ENCODE measurements around the gene FAM170B.

Gene FAM170B

DNA sequence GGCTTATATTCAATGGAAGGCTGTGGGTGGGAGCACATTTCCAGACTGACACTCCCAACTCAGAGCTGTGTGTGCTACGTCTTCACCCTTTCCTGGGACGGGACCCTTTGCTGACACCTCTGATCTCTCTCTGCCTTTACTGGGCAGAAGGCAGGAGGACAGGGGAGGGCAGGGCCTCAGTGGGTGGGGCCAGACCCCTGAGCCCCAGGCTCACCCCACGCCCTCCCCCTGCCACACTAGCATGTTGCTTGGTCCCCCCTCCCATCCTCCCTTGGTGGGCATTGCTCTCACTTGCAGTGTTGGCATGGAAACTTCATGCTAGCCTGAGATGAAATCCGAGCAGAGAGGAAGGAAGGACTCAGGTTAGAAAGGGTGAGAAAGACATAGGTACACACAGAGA is 36.0 kb upstream of the FAM170B start:
- no peak for DNase-seq (ENCODE audit: low read depth)

- no peak for DNase-seq (ENCODE audit: low read depth)
Observed at GRCh38 chr10:49168831-49169500, 35.1 kb upstream of the FAM170B start.

DNA sequence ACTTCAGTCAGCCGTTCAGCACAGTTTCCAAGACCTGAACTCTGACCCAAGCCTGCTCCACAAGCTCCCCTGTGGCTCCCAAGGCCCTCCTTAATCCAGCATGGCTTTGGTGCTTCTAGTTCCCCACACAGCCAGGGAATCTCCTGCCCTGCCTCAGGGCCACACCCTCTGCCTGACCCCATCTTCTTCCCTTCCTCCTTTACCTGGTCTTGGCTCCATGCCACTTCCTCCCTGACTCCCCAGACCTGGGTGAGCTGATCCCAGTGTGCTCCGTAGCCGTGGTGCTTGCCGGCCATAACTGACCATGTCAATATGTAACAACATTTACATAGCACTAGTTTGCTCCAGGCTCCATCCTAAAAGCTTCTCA is 34.3 kb upstream of the FAM170B start:
- DNase-seq (ENCODE audit: low read depth) = no peak

DNA sequence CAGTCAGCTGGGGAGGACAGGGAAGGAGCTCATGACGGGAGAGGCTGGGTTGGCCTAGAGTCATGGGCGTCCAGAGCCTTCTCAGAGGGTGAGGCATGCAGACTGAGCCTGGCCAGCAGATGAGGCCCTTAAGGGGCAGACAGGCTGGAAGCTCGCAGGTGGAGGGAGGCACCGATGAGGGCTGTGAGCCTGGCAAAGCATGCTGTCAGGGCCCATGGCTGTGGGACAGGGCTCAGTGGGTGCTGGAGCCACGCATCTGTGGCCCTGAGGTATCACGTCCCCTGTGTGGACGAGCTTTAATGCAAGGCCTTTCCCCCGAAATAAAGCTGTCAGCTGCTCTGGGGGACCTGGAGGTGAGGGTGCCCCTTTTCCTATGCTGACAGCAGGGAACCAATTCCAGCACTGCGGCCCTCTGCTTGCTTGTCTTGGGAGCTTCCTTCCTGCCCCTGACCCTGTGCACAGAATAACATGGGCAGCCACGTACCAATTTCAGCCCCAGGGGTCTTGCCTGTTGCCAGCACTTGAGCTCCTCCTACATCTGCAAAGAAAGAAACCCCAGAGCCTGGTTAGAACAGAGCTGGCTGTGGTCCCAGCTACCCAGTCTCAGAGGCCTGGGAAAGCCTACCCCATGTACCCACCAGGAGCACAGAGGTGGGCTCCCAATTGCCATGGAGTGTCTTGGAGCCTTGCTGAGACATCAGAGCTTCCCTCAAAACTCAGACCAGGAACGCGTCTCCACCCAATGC is 33.8 kb upstream of the FAM170B start:
- DNase-seq (ENCODE audit: low read depth) = no peak

GRCh38 chr10:49166484-49167400 is 32.9 kb upstream of the FAM170B start:
- DNase-seq (ENCODE audit: low read depth) = no peak

DNA sequence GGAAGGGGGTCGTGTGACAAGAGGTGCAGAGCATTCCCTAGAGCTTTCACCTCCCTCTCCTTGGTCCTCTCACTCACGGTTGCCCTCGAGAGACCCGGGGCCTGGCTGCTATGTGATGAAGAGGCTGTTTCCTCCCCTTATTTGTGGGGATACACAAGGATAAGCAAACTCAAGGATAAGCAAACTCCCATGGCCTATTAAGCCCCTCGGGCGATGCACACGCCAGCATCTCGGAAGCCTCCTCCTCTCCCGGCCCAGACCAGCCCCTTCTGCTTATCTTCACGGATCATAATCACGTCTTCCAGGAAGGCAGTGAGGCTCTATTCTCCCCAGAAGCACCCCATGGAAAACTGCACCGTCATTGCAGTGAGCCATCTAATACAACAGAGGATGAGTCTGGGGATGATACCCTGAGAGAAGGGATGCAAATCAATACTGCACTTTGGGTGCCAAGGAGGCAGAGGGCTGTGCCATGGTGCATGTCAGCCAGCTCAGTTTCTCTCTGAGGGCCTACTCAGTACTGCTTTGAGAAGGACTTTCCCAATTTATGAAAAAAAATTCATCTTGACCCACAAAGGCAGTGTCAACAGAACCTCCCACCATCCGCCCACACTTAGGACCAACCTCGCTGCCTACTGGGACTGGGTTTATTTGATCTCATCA is 32.1 kb upstream of the FAM170B start:
- DNase-seq (ENCODE audit: low read depth) = no peak

DNA sequence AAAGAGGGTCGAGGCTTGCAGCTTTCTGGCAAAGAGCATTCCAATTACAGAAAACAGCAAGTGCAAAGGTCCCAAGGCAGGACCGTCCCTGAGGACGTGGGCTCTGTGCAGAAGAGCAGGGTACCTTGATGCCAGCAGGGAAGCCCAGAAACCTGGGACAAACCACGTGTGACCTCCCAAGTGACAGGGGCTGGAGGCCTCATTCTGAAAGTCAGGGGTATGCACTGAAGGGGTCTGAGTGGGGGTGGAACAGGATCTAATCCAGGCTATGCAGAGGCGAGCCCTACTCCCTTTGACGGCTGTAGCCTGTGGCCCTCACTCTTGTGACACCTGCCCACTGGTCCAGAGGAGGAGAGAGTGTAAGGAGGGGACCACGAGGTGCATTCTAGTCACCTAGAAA is 31.4 kb upstream of the FAM170B start:
- DNase-seq (ENCODE audit: low read depth) = no peak

DNA sequence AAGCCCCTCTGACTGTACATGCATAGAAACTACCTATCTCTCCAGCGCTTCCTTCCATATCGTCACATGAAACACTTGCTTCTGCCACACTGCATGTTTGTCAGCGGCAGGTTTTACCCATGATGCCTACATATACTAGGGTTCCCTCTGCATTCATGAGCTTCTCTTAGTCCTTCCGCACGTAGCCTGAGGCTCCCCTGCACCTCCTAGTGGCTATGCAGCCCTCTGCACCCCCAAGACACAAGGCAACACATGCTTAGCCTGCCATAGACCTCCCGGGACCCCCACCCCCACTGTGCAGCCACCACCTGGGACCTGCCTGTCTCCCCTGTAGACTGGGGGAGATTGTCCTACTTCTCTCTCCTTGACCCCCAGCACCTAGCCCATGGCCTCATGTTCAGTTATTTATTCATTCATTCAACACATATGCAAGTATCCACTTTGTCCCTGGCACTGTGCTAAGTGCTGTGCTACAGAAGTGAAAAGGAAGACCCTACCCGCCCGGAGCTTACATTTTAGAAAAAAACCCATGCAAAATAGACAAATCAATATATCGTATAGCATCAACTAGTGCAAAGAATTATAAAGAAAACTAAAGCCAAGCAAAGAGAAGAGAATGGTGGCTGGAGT is 30.9 kb upstream of the FAM170B start:
- DNase-seq (ENCODE audit: low read depth) = no peak

- DNase-seq (ENCODE audit: low read depth) = no peak
Observed at GRCh38 chr10:49163741-49164140, 29.9 kb upstream of the FAM170B start.

DNA sequence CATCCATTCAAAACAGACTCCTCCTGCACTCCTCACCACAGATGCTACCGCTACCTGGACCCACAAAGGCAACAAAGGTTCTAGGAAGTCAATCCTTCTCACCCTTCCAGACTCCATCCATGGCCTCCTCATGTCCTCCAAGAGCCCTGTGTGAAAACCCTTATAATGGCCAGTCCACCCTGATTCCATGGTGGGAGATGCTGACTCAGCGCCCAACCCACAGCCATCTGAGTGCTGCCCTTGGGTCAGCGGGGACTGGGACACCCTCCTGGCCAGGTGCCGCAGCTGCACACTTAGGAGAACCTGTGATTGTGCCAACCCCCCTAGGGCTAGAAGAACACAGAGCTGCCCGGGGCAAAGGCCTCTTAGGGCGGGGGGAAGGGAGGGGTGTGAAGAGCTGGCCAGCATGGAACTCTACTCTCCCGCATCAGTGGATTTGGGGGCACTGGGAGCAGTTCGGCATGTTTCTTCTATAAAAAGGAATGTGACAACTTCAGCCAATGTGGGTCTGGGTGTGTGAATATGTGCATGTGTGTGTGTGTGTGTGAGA is 29.0 kb upstream of the FAM170B start:
- DNase-seq (ENCODE audit: low read depth) = no peak

- DNase-seq (ENCODE audit: low read depth) = no peak
Observed at GRCh38 chr10:49162063-49162462, 28.2 kb upstream of the FAM170B start.

GRCh38 chr10:49161411-49161997 is 27.7 kb upstream of the FAM170B start:
- DNase-seq (ENCODE audit: low read depth) = peak; percentile 30

- no peak for DNase-seq (ENCODE audit: low read depth)
Observed at GRCh38 chr10:49160814-49161213, 27.0 kb upstream of the FAM170B start.

DNA sequence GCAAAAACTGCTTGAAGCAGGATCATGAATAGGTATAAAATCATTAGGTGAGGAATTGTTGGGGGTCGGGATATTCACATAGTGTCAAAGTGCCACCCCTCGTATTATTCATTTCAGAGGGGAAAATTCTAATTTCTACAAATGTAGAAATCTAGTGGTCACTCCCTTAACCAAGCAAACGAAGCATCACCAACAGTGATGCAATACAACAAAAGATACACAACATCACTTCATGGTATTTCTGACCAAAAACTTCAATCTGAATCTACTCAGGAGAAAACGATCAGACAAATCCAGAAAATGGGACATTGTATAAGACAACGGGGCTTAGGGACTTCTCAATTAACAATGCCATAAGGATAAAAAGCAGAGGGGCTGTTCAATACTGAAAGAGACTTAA is 26.3 kb upstream of the FAM170B start:
- DNase-seq (ENCODE audit: low read depth) = no peak

GRCh38 chr10:49158915-49159314 is 25.1 kb upstream of the FAM170B start:
- no peak for DNase-seq (ENCODE audit: low read depth)

GRCh38 chr10:49158404-49158803 is 24.6 kb upstream of the FAM170B start:
- DNase-seq (ENCODE audit: low read depth) = no peak

- no peak for DNase-seq (ENCODE audit: low read depth)
Observed at GRCh38 chr10:49157229-49157628, 23.4 kb upstream of the FAM170B start.

GRCh38 chr10:49154641-49155040 is 20.8 kb upstream of the FAM170B start:
- DNase-seq (ENCODE audit: low read depth) = no peak

DNA sequence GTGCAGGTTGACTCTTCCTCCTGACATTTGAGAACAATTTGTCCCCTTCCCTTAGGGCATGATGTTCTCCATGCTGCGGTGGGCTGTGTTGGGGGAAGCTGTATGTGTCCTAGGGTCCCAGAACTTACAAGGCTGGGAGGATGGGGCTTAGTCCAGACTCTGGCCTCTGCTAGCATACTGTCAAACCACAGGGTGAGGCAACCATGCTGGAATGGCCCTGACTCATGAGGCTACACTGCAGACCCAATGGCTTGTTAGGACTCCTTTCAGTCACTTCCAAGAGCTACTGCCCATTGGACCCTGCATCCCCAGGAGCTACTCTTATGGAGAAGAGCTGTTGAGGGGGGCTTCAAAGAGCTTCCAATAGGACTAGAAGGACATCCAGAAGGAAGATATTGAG is 20.1 kb upstream of the FAM170B start:
- no peak for DNase-seq (ENCODE audit: low read depth)

DNA sequence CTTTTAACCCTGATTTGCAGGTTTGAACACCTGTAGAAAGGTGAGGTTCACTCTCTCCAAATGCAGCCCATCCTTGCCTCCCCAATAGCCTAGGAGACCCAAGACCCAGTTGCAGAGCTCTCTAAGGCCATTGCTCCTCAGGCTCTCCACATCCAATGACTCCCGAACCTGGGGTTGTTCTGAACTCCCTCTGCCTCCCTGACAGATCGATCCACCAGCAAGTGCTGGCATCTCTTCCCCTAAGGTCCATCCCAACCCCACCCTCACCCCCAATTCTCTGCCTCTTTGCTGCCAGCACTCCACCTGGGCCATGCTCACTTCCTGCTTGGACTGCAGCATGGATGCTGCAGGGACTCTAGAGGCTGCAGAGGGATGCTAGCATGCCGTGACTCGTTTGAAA is 19.3 kb upstream of the FAM170B start:
- DNase-seq (ENCODE audit: low read depth) = no peak

DNA sequence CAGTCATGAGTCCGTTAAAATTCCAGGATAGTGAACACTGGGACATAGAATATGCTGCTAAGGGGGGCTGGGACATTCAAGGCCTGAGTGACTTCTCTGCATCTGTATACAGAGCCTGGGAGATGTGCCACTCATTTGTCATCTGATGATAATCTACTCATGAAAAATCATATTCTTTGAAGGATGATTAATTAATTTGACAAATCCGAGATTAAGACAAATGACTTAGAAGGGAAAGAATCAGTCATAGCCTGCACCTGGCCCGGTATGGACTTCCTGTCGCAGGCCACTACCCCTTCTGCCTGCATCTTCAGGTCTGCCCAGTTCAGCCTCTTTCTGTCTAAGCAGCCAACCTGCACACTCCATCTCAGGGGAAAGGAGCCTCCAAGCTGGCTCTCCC is 18.8 kb upstream of the FAM170B start:
- no peak for DNase-seq (ENCODE audit: low read depth)
